HFFc6 (cell line): ENCODE data around the gene SLC15A3. TPM values are rescaled to one million over a fixed set of nuclear protein-coding genes. Genes with fewer than 3 reads are reported as not detected.

Experiments used
- DNase-seq: peaks from one replicate; pipeline ENCODE4 v3.0.0-alpha.2; 2018
- H3K27ac Mint-ChIP-seq: 2 replicates; pipeline ENCODE4 v1.8.0; 2020; ENCODE audit warnings: mild to moderate bottlenecking, mixed read lengths
- H3K27me3 Mint-ChIP-seq: 2 replicates; pipeline ENCODE4 v1.8.0; 2021; ENCODE audit warnings: mild to moderate bottlenecking, moderate library complexity, mixed read lengths; ENCODE audit not compliant: insufficient read depth
- H3K36me3 Mint-ChIP-seq: 2 replicates; pipeline ENCODE4 v1.8.0; 2021; ENCODE audit warnings: low read depth, mixed read lengths
- H3K4me1 Mint-ChIP-seq: 2 replicates; pipeline ENCODE4 v1.8.0; 2020; ENCODE audit warnings: low read depth, mixed read lengths
- H3K4me3 Mint-ChIP-seq: 2 replicates; pipeline ENCODE4 v1.8.0; 2020; ENCODE audit warnings: mild to moderate bottlenecking, moderate library complexity, mixed read lengths
- H3K9me3 Mint-ChIP-seq: 2 replicates; pipeline ENCODE4 v1.8.0; 2020; ENCODE audit warnings: mild to moderate bottlenecking, mixed read lengths
- total RNA-seq, 6 experiments: library from RNA; stranded (reverse); fragmentation: NEBNext Ultra II Directional; extraction: Animal tissue kit (Norgen Biotek cat#: 25700); gene quantifications; 2 replicates in 1 of 6; 3 replicates in 5 of 6; pipeline ENCODE4 v1.2.3, GENCODE V29; 2021
- TF ChIP-seq, protein P1 (sequence below): fragments of 200-600 bp; sonication (generic); IDR thresholded peaks from 2 replicates; pipeline ENCODE4 v1.5.0; 2021; ENCODE audit warnings: antibody characterized with exemption, mild to moderate bottlenecking

Gene SLC15A3
- total RNA-seq, 6 experiments from 2014 or later: 2.7 to 6.6 (median 3.4) TPM

DNA sequence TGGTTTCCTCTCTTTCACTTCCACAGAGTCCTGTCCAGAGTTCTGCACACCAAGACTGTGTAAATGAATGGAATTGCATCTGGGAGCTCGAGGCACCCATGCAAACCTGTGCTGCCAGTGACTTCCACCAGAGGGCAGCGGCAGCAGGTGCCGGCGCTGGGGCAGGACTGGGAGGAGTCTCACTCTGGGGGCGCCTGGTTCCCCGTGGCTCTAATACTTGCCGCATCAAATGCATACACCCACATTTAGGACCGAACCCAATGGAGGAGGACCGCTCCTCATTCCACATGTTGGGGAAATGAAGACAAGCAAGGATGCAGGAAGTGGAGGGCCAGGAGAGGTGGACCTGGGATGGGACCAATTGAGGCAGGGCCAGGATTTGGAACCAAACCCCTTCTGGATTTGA lies 18.4 kb upstream of the SLC15A3 start:
- H3K4me3 Mint-ChIP-seq: no peak overlapping the region
- DNase-seq: peak; percentile 22
- H3K9me3 Mint-ChIP-seq: peaks cover 9% of the 10 kb centered on the region
- no peaks in the 10 kb centered on the region for H3K4me1 Mint-ChIP-seq
- TF ChIP-seq, protein P1, sequence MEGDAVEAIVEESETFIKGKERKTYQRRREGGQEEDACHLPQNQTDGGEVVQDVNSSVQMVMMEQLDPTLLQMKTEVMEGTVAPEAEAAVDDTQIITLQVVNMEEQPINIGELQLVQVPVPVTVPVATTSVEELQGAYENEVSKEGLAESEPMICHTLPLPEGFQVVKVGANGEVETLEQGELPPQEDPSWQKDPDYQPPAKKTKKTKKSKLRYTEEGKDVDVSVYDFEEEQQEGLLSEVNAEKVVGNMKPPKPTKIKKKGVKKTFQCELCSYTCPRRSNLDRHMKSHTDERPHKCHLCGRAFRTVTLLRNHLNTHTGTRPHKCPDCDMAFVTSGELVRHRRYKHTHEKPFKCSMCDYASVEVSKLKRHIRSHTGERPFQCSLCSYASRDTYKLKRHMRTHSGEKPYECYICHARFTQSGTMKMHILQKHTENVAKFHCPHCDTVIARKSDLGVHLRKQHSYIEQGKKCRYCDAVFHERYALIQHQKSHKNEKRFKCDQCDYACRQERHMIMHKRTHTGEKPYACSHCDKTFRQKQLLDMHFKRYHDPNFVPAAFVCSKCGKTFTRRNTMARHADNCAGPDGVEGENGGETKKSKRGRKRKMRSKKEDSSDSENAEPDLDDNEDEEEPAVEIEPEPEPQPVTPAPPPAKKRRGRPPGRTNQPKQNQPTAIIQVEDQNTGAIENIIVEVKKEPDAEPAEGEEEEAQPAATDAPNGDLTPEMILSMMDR: peak; percentile 92
- no peak overlapping the region for H3K27ac Mint-ChIP-seq
- H3K36me3 Mint-ChIP-seq: peaks cover 5% of the 10 kb centered on the region; the same call in 1 of the 2 replicates
- peaks cover 47% of the 10 kb centered on the region for H3K27me3 Mint-ChIP-seq

DNA sequence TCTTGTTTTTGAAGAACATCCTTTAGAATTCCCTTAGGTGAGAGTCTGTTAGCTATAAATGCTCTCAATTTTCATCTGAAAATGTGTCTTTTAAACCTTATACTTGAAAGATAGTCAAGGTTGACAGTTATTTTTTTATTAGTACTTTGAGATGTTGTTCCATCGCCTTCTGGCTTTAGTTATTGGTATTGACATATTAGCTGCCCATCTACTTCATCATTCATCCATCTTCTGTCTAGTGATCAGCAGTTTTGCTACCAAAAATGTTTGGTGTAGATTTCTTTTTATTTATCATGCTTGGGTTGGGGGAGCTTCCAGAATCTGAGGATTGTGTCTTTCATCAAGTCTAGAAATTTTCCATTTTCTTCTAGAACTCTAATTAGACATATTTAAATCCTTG lies 16.2 kb upstream of the SLC15A3 start:
- no peak overlapping the region for H3K4me3 Mint-ChIP-seq
- TF ChIP-seq, protein P1: no peak
- H3K27me3 Mint-ChIP-seq: peaks cover 50% of the 10 kb centered on the region
- H3K4me1 Mint-ChIP-seq: no peaks in the 10 kb centered on the region
- H3K36me3 Mint-ChIP-seq: peaks cover 5% of the 10 kb centered on the region; the same call in 1 of the 2 replicates
- peaks cover 9% of the 10 kb centered on the region for H3K9me3 Mint-ChIP-seq
- H3K27ac Mint-ChIP-seq: no peak overlapping the region
- DNase-seq: no peak

DNA sequence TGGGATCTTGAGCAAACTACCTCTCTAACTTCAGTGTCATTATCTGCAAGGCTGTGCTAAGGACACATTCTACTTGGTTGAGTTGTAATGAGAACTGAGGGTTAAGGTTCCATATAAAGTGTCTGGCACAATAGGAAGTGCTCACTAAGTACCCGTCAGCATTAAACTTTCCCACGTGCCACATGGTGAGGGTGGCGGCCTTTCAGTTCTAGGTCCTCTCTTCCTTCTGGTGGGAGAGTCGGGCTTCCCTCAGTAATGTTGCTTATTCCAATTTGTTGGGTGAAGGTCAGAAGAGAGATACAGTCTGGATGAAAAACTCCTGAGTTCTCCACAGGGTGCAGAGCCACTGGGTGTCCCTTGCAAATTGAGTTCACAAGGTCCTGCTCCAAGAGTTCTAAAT lies 14.9 kb upstream of the SLC15A3 start:
- DNase-seq: no peak
- peaks cover 40% of the 10 kb centered on the region for H3K27me3 Mint-ChIP-seq
- no peak overlapping the region for H3K4me3 Mint-ChIP-seq
- H3K4me1 Mint-ChIP-seq: no peaks in the 10 kb centered on the region
- peaks cover 9% of the 10 kb centered on the region for H3K9me3 Mint-ChIP-seq
- no peak overlapping the region for H3K27ac Mint-ChIP-seq
- TF ChIP-seq, protein P1: no peak
- H3K36me3 Mint-ChIP-seq: peaks cover 5% of the 10 kb centered on the region; the same call in 1 of the 2 replicates

DNA sequence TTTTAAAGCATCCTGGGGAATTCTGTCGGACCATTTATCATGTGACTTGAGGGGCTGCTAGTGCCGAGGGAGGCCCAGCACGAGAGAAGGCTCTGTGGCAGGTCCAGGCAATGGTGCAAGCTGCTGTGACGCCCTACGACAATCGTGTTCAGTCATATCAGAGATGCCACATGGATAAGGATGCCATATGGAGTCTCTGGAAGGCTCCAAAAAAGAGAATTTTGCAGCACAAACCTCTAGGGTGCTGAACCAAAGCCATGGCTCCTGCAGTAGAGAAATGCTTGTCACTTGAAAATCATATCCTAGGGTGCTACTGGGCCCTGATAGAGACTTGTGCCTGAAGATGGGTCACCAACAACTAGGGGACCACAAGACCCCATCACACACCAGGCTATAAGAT lies 12.8 kb upstream of the SLC15A3 start:
- TF ChIP-seq, protein P1: no peak
- DNase-seq: no peak
- Mint-ChIP-seq H3K27ac (no peak overlapping the region), H3K9me3 (peaks cover 9% of the 10 kb centered on the region), H3K36me3 (peaks cover 5% of the 10 kb centered on the region; the same call in 1 of the 2 replicates), H3K4me3 (no peak overlapping the region), H3K27me3 (peaks cover 30% of the 10 kb centered on the region), H3K4me1 (peaks cover 5% of the 10 kb centered on the region)

DNA sequence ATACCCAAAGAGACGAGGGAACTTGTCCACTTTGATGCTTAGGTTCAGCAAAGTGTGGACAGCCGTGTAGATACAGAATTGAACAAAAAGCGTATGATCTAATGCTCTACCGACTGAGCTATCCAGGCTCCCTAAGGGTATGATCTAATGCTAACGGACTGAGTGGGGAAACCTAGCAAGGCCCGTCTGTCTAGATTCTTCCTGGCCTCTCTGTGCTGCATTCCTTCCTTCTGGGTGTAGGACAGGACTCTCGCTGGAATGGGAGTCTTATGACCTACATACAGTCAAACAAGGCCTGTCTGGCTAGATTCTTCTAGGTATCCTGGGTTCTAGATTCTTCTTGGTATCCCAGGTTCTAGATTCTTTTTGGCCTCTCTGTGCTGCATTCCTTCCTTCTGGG lies 8.4 kb upstream of the SLC15A3 start:
- TF ChIP-seq, protein P1: no peak
- Mint-ChIP-seq H3K27ac (no peak overlapping the region), H3K27me3 (peaks cover 22% of the 10 kb centered on the region), H3K36me3 (no peaks in the 10 kb centered on the region), H3K4me1 (peaks cover 33% of the 10 kb centered on the region), H3K9me3 (no peaks in the 10 kb centered on the region), H3K4me3 (no peak overlapping the region)
- no peak for DNase-seq

DNA sequence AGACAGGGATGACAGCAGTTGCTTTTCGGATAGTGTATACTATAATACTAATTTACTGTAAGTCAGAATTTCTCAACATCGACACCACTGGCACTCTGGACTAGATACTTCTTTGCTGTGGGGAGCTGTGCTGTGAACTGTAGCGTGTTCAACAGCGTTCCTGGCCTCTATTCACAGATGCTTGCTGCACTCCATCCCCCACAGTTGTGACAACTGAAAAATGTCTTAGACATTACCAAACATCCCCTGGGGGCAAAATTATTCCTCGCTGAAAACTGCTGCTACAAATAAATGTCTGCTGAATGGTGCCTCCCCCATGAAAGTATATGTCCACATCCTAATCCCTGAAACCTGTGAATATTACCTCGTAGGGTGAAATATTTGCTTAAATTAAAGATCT lies 7.5 kb upstream of the SLC15A3 start:
- Mint-ChIP-seq H3K9me3 (no peaks in the 10 kb centered on the region), H3K4me3 (no peak overlapping the region), H3K4me1 (peaks cover 33% of the 10 kb centered on the region), H3K27me3 (peaks cover 15% of the 10 kb centered on the region), H3K36me3 (no peaks in the 10 kb centered on the region), H3K27ac (no peak overlapping the region)
- peak; percentile 44 for DNase-seq
- TF ChIP-seq, protein P1: no peak
